Esophagus muscularis mucosa (tissue), 4 donors: ENCODE results near the gene CDKL5.

ENCODE experiments used
- CTCF ChIP-seq, 3 experiments: fragments of 200-600 bp in 2 of 3; fragments of 450-650 bp in 1 of 3; sonication (generic) in 2 of 3; IDR thresholded peaks; one replicate each; pipeline ENCODE4 v1.5.1; 2017 to 2019; ENCODE audit warnings: antibody characterized with exemption in 3 of 3, mild to moderate bottlenecking in 2 of 3, moderate library complexity in 1 of 3
- EP300 ChIP-seq: sonication (generic); formaldehyde crosslinking; IDR thresholded peaks from one replicate; pipeline ENCODE4 v1.6.1; 2017; ENCODE audit warnings: antibody characterized with exemption
- POLR2A ChIP-seq: fragments of 450-650 bp; IDR thresholded peaks from one replicate; pipeline ENCODE4 v1.6.1; 2017; ENCODE audit warnings: antibody characterized with exemption, moderate library complexity, mild to moderate bottlenecking, low read depth
- POLR2AphosphoS5 ChIP-seq, 2 donors: sonication (generic); formaldehyde crosslinking; IDR thresholded peaks; one replicate each; pipeline ENCODE4 v1.6.1; 2017; ENCODE audit warnings: antibody characterized with exemption in 2 of 2

GRCh38 chrX:18543738-18544137, 118.3 kb downstream of the CDKL5 start:
- TF ChIP-seq CTCF (IDR thresholded peaks at IDR 0.05) = no peak
- TF ChIP-seq EP300 = no peak
- TF ChIP-seq POLR2AphosphoS5 (IDR thresholded peaks at IDR 0.05) = no peak
- no peak for TF ChIP-seq POLR2A
